Islet precursor cell (in vitro differentiated cells): ENCODE measurements around the gene ERCC1.

Experiments
- DNase-seq: peaks from one replicate; pipeline ENCODE4 v3.0.0-alpha.2; 2018

ERCC1 gene

DNA sequence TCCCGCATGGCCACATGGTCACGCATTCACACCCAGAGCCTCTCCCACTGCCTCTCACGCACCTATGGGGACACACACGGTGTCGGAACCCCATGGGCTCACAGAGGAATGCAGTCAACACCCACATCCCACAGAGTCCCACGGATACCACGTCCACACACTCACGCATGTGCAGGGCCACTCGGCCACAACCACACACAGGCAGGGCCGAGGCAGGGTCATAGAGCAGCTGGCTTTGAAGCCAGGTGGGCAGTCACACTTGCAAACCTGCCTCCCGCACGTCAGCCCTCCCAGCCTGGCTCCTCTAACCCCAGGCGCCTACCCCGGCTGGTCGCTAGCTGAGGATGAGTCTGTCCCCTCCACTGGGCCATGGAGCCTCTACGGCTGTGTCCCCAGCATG lies 61.4 kb downstream of the ERCC1 start:
- no peak for DNase-seq

GRCh38 chr19:45361608-45362007 lies 62.1 kb downstream of the ERCC1 start:
- no peak for DNase-seq

GRCh38 chr19:45358213-45358792 lies 65.4 kb downstream of the ERCC1 start:
- no peak for DNase-seq

DNA sequence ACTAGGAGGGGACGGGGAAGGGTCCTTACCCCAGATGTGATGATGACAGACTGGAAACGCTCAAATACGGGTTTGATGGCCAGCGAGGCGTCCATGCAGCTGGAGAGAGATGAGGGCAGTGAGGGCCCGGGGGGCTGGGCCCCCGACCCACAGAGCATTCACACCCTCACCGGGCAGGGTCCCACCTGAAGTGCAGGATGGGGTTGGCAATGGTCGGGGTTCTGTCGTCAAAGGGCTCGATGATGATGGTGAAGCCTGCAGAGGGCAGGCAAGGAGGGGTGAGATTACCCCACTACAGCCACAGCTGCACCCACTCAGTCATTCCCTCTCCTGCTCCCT lies 66.3 kb downstream of the ERCC1 start:
- DNase-seq = no peak
